Activated naive CD8-positive, alpha-beta T cell treated with anti-CD3 and anti-CD28 coated beads, Interleukin-2, amount 10 ng/mL, durations not matched to agents 7 days and 5 days (primary cell): Measurements from ENCODE around the gene MSRB3. TPM values are rescaled to one million over a fixed set of nuclear protein-coding genes. Genes with fewer than 3 reads are reported as not detected.
"Not testable (repeated sequence)": the region's sequence is repeated elsewhere in the genome, so short reads cannot be mapped to it uniquely, and the experiment has no call there.

Source experiments
- ATAC-seq: fragments of 150-1000 bp; cut with Tn5 transposase; one replicate; pipeline ENCODE4 v1.10.0; 2021; ENCODE audit warnings: low read depth, moderate library complexity
- POLR2A ChIA-PET: fragments of 350-600 bp; sonication (Branson Sonifier 250); formaldehyde crosslinking; loops from one replicate; lab custom pipeline; 2021; ENCODE audit warnings: antibody characterized with exemption; lab: Charles Lee
- DNase-seq: peaks from one replicate; pipeline ENCODE4 v3.0.0; 2021
- H3K27ac Mint-ChIP-seq: one replicate; pipeline ENCODE4 v1.8.0; 2022; ENCODE audit warnings: mild to moderate bottlenecking, mixed read lengths
- H3K27me3 Mint-ChIP-seq: one replicate; pipeline ENCODE4 v1.8.0; 2022; ENCODE audit warnings: mild to moderate bottlenecking, moderate library complexity, mixed read lengths
- H3K36me3 Mint-ChIP-seq: one replicate; pipeline ENCODE4 v1.8.0; 2021; ENCODE audit warnings: mild to moderate bottlenecking, mixed read lengths
- H3K4me1 Mint-ChIP-seq: one replicate; pipeline ENCODE4 v1.8.0; 2021; ENCODE audit warnings: mixed read lengths
- H3K4me3 Mint-ChIP-seq: one replicate; pipeline ENCODE4 v1.8.0; 2022; ENCODE audit warnings: mild to moderate bottlenecking, moderate library complexity, mixed read lengths
- H3K9me3 Mint-ChIP-seq: one replicate; pipeline ENCODE4 v1.8.0; 2021; ENCODE audit warnings: mixed read lengths
- total RNA-seq, 2 experiments: library from RNA; stranded (reverse); gene quantifications; one replicate each; pipeline ENCODE4 v1.2.3, GENCODE V29; 2021

The MSRB3 gene
- total RNA-seq, 2 experiments from 2014 or later = not detected

GRCh38 chr12:65465766-65466547, 187.5 kb downstream of the MSRB3 start:
- ATAC-seq (no peak), DNase-seq (no peak)
- H3K36me3 Mint-ChIP-seq = no peaks in the 10 kb centered on the region
- no peaks in the 10 kb centered on the region for H3K4me1 Mint-ChIP-seq
- no peaks in the 10 kb centered on the region for H3K27me3 Mint-ChIP-seq
- no peaks in the 10 kb centered on the region for H3K9me3 Mint-ChIP-seq
- POLR2A ChIA-PET = no interaction called here
- no peak overlapping the region for H3K27ac Mint-ChIP-seq
- H3K4me3 Mint-ChIP-seq = no peak overlapping the region

- POLR2A ChIA-PET = no interaction called here
- ATAC-seq (no peak), DNase-seq (no peak)
- H3K4me3 Mint-ChIP-seq = no peak overlapping the region
- H3K9me3 Mint-ChIP-seq = no peaks in the 10 kb centered on the region
- no peak overlapping the region for H3K27ac Mint-ChIP-seq
- H3K4me1 Mint-ChIP-seq = no peaks in the 10 kb centered on the region
- no peaks in the 10 kb centered on the region for H3K27me3 Mint-ChIP-seq
- no peaks in the 10 kb centered on the region for H3K36me3 Mint-ChIP-seq
Measured at GRCh38 chr12:65466911-65467310, 188.4 kb downstream of the MSRB3 start.

- POLR2A ChIA-PET = no interaction called here
- ATAC-seq (no peak), DNase-seq (no peak)
- no peak overlapping the region for H3K4me3 Mint-ChIP-seq
- H3K36me3 Mint-ChIP-seq = no peaks in the 10 kb centered on the region
- no peaks in the 10 kb centered on the region for H3K4me1 Mint-ChIP-seq
- H3K9me3 Mint-ChIP-seq = no peaks in the 10 kb centered on the region
- no peak overlapping the region for H3K27ac Mint-ChIP-seq
- no peaks in the 10 kb centered on the region for H3K27me3 Mint-ChIP-seq
Measured at GRCh38 chr12:65470256-65470655, 191.8 kb downstream of the MSRB3 start.

GRCh38 chr12:65472079-65472478, 193.6 kb downstream of the MSRB3 start:
- no peak overlapping the region for H3K4me3 Mint-ChIP-seq
- H3K9me3 Mint-ChIP-seq = no peaks in the 10 kb centered on the region
- POLR2A ChIA-PET = no interaction called here
- DNase-seq (no peak), ATAC-seq (no peak)
- no peaks in the 10 kb centered on the region for H3K4me1 Mint-ChIP-seq
- peaks cover 5% of the 10 kb centered on the region for H3K27me3 Mint-ChIP-seq
- no peak overlapping the region for H3K27ac Mint-ChIP-seq
- no peaks in the 10 kb centered on the region for H3K36me3 Mint-ChIP-seq

GRCh38 chr12:65474831-65475230, 196.3 kb downstream of the MSRB3 start:
- Mint-ChIP-seq H3K27me3 (peaks cover 5% of the 10 kb centered on the region), H3K27ac (no peak overlapping the region), H3K9me3 (no peaks in the 10 kb centered on the region), H3K36me3 (no peaks in the 10 kb centered on the region), H3K4me1 (no peaks in the 10 kb centered on the region), H3K4me3 (no peak overlapping the region)
- POLR2A ChIA-PET = no interaction called here
- DNase-seq (no peak), ATAC-seq (no peak)

- no peak overlapping the region for H3K27ac Mint-ChIP-seq
- peaks cover 1% of the 10 kb centered on the region for H3K9me3 Mint-ChIP-seq
- ATAC-seq = no peak
- H3K4me1 Mint-ChIP-seq = no peaks in the 10 kb centered on the region
- no peaks in the 10 kb centered on the region for H3K36me3 Mint-ChIP-seq
- no peak for DNase-seq
- peaks cover 9% of the 10 kb centered on the region for H3K27me3 Mint-ChIP-seq
- no peak overlapping the region for H3K4me3 Mint-ChIP-seq
- POLR2A ChIA-PET = no interaction called here
Measured at GRCh38 chr12:65477721-65478120, 199.2 kb downstream of the MSRB3 start.

- H3K4me1 Mint-ChIP-seq, H3K4me3 Mint-ChIP-seq, H3K27me3 Mint-ChIP-seq, POLR2A ChIA-PET, H3K36me3 Mint-ChIP-seq, H3K27ac Mint-ChIP-seq, DNase-seq, ATAC-seq: not testable (repeated sequence)
- H3K9me3 Mint-ChIP-seq = peaks cover 11% of the 10 kb centered on the region
Measured at GRCh38 chr12:65483891-65484516, 205.5 kb downstream of the MSRB3 start.

GRCh38 chr12:65488197-65488596, 209.7 kb downstream of the MSRB3 start:
- Mint-ChIP-seq H3K9me3 (peaks cover 10% of the 10 kb centered on the region), H3K4me1 (peaks cover 6% of the 10 kb centered on the region), H3K27ac (no peak overlapping the region), H3K36me3 (no peaks in the 10 kb centered on the region), H3K27me3 (peaks cover 4% of the 10 kb centered on the region), H3K4me3 (no peak overlapping the region)
- ATAC-seq = no peak
- DNase-seq = no peak
- POLR2A ChIA-PET = no interaction called here

GRCh38 chr12:65490250-65490649, 211.8 kb downstream of the MSRB3 start:
- POLR2A ChIA-PET = no interaction called here
- H3K9me3 Mint-ChIP-seq = peaks cover 1% of the 10 kb centered on the region

GRCh38 chr12:65492998-65493912, 214.8 kb downstream of the MSRB3 start:
- POLR2A ChIA-PET = no interaction called here
- Mint-ChIP-seq H3K4me3 (no peak overlapping the region), H3K9me3 (no peaks in the 10 kb centered on the region), H3K27ac (no peak overlapping the region), H3K36me3 (no peaks in the 10 kb centered on the region), H3K27me3 (peaks cover 8% of the 10 kb centered on the region), H3K4me1 (peaks cover 7% of the 10 kb centered on the region)
- no peak for ATAC-seq
- DNase-seq = no peak

More at GRCh38 chr12:65490250-65490649, 211.8 kb downstream of the MSRB3 start:
- DNase-seq = no peak
- ATAC-seq = no peak
- Mint-ChIP-seq H3K36me3 (no peaks in the 10 kb centered on the region), H3K27ac (no peak overlapping the region), H3K4me3 (no peak overlapping the region), H3K27me3 (peaks cover 4% of the 10 kb centered on the region), H3K4me1 (peaks cover 7% of the 10 kb centered on the region)

- no peak for ATAC-seq
- H3K27ac Mint-ChIP-seq = no peak overlapping the region
- H3K36me3 Mint-ChIP-seq = no peaks in the 10 kb centered on the region
- H3K4me1 Mint-ChIP-seq = peaks cover 7% of the 10 kb centered on the region
- H3K9me3 Mint-ChIP-seq = no peaks in the 10 kb centered on the region
- no peak for DNase-seq
- peaks cover 8% of the 10 kb centered on the region for H3K27me3 Mint-ChIP-seq
- POLR2A ChIA-PET = no interaction called here
- H3K4me3 Mint-ChIP-seq = no peak overlapping the region
Measured at GRCh38 chr12:65493913-65494245, 215.4 kb downstream of the MSRB3 start.

- H3K27ac Mint-ChIP-seq = no peak overlapping the region
- DNase-seq (no peak), ATAC-seq (no peak)
- H3K4me1 Mint-ChIP-seq = peaks cover 7% of the 10 kb centered on the region
- no peak overlapping the region for H3K4me3 Mint-ChIP-seq
- no peaks in the 10 kb centered on the region for H3K36me3 Mint-ChIP-seq
- H3K27me3 Mint-ChIP-seq = peaks cover 8% of the 10 kb centered on the region
- no peaks in the 10 kb centered on the region for H3K9me3 Mint-ChIP-seq
- POLR2A ChIA-PET = no interaction called here
Measured at GRCh38 chr12:65494537-65494936, 216.1 kb downstream of the MSRB3 start.

- no peaks in the 10 kb centered on the region for H3K9me3 Mint-ChIP-seq
- H3K4me1 Mint-ChIP-seq = peaks cover 7% of the 10 kb centered on the region
Measured at GRCh38 chr12:65495233-65495632, 216.8 kb downstream of the MSRB3 start.

More at GRCh38 chr12:65495233-65495632, 216.8 kb downstream of the MSRB3 start:
- H3K27me3 Mint-ChIP-seq = peaks cover 8% of the 10 kb centered on the region
- no peak overlapping the region for H3K4me3 Mint-ChIP-seq
- DNase-seq = no peak
- no peaks in the 10 kb centered on the region for H3K36me3 Mint-ChIP-seq
- POLR2A ChIA-PET = no interaction called here
- H3K27ac Mint-ChIP-seq = no peak overlapping the region
- ATAC-seq = no peak
